HT1080 (cell line): ENCODE data around the gene LPXN. TPM values are rescaled to one million over a fixed set of nuclear protein-coding genes. Genes with fewer than 3 reads are reported as not detected.
A peak's percentile ranks its signal among the peaks of the same experiment; 100 is the strongest.

Experiments
- DNase-seq: peaks from one replicate; pipeline ENCODE4 v3.0.0-alpha.2; 2015; ENCODE audit warnings: low read depth
- total RNA-seq: library from RNA; depleted of rRNA; stranded (reverse); fragments of >200 nt; shearing (Covaris generic); gene quantifications from 2 replicates; pipeline ENCODE4 v1.2.3, GENCODE V29; 2014

LPXN gene
- total RNA-seq, 1 experiment from 2014 or later = 24.7 TPM

- DNase-seq = no peak
These were observed 50.5 kb downstream of the LPXN start for GRCh38 chr11:58525037-58525614.

- DNase-seq = peak; percentile 51
These were observed 51.2 kb downstream of the LPXN start for GRCh38 chr11:58524232-58525036.

- DNase-seq = peak; percentile 56
These were observed 61.8 kb downstream of the LPXN start for GRCh38 chr11:58513747-58514367.

- DNase-seq = no peak
These were observed 64.0 kb downstream of the LPXN start for GRCh38 chr11:58511636-58512035.

GRCh38 chr11:58509748-58510147 lies 65.9 kb downstream of the LPXN start:
- no peak for DNase-seq

- DNase-seq = no peak
These were observed 66.8 kb downstream of the LPXN start for GRCh38 chr11:58508814-58509213.

GRCh38 chr11:58508005-58508404 lies 67.7 kb downstream of the LPXN start, which contains the start of gene OR5B21:
TSS of gene OR5B21 (minus strand) at chr11:58508105. CDS start at chr11:58508105, 0 bp downstream.
- DNase-seq = no peak

GRCh38 chr11:58507355-58507754 lies 68.3 kb downstream of the LPXN start:
- DNase-seq = no peak

- no peak for DNase-seq
These were observed 68.7 kb downstream of the LPXN start for GRCh38 chr11:58506935-58507334.

GRCh38 chr11:58505849-58506248 lies 69.8 kb downstream of the LPXN start:
- DNase-seq = no peak

- no peak for DNase-seq
These were observed 71.4 kb downstream of the LPXN start for GRCh38 chr11:58504232-58504631.

- peak; percentile 5 for DNase-seq
These were observed 72.2 kb downstream of the LPXN start for GRCh38 chr11:58503361-58503856.

GRCh38 chr11:58502004-58502403 lies 73.7 kb downstream of the LPXN start:
- DNase-seq = no peak

- DNase-seq = no peak
These were observed 77.2 kb downstream of the LPXN start for GRCh38 chr11:58498464-58498863.

GRCh38 chr11:58497951-58498350 lies 77.7 kb downstream of the LPXN start:
- DNase-seq = no peak

- DNase-seq = no peak
These were observed 79.8 kb downstream of the LPXN start for GRCh38 chr11:58495906-58496305.

- no peak for DNase-seq
These were observed 81.6 kb downstream of the LPXN start for GRCh38 chr11:58494101-58494500.

GRCh38 chr11:58493676-58494075 lies 82.0 kb downstream of the LPXN start:
- DNase-seq = no peak

GRCh38 chr11:58490827-58491226 lies 84.8 kb downstream of the LPXN start:
- no peak for DNase-seq

GRCh38 chr11:58487170-58487569 lies 88.5 kb downstream of the LPXN start:
- no peak for DNase-seq

GRCh38 chr11:58485961-58486360 lies 89.7 kb downstream of the LPXN start:
- no peak for DNase-seq
